ENCODE data around the gene SEMA3C. TPM values are rescaled to one million over a fixed set of nuclear protein-coding genes. Genes with fewer than 3 reads are reported as not detected.

The SEMA3C gene
- total RNA-seq, 6 donors from 2014 or later = 30.7 to 81.7 (median 50.1) TPM

- ATAC-seq (ENCODE audit: low FRiP score in 2 of 2) (no peak), DNase-seq (no peak)
- no peaks in the 10 kb centered on the region for H3K27me3 ChIP-seq
- H3K27ac ChIP-seq = no peak overlapping the region
- peaks cover 5 to 15% (median 14%) of the 10 kb centered on the region in 4 donors for H3K4me1 ChIP-seq
- no peaks in the 10 kb centered on the region for H3K36me3 ChIP-seq
- 73 to 76% methylated on average over 3 of the region's 3 CpGs for WGBS, 2 donors
- H3K4me3 ChIP-seq = no peak overlapping the region
- TF ChIP-seq POLR2A (IDR thresholded peaks at IDR 0.05) (no peak), EP300 (IDR thresholded peaks at IDR 0.05) (no peak)
- no peaks in the 10 kb centered on the region for H3K9me3 ChIP-seq
These were observed 92.2 kb downstream of the SEMA3C start for GRCh38 chr7:80826520-80827238.

- Histone ChIP-seq H3K4me1 (peaks cover 5 to 12% (median 11%) of the 10 kb centered on the region in 4 donors), H3K27ac (no peak overlapping the region), H3K36me3 (no peaks in the 10 kb centered on the region), H3K27me3 (no peaks in the 10 kb centered on the region), H3K4me3 (no peak overlapping the region), H3K9me3 (no peaks in the 10 kb centered on the region)
- WGBS, 2 donors = 69 to 70% methylated on average over 3 of the region's 3 CpGs
- no peak for DNase-seq
- TF ChIP-seq EP300 (IDR thresholded peaks at IDR 0.05) (no peak), POLR2AphosphoS5 (IDR thresholded peaks at IDR 0.05) (no peak), CTCF (IDR thresholded peaks at IDR 0.05) (no peak), POLR2A (IDR thresholded peaks at IDR 0.05) (no peak)
- ATAC-seq (ENCODE audit: low FRiP score in 2 of 2) = no peak
These were observed 93.4 kb downstream of the SEMA3C start for GRCh38 chr7:80825499-80825898.

- no peaks in the 10 kb centered on the region for H3K36me3 ChIP-seq
- H3K9me3 ChIP-seq = no peaks in the 10 kb centered on the region
- H3K4me3 ChIP-seq = no peak overlapping the region
- peaks cover 0 to 9% (median 4%) of the 10 kb centered on the region in 4 donors for H3K4me1 ChIP-seq
- 62 to 69% methylated on average over 5 of the region's 5 CpGs for WGBS, 2 donors
- ATAC-seq (ENCODE audit: low FRiP score in 2 of 2) (no peak), DNase-seq (no peak)
- H3K27me3 ChIP-seq = no peaks in the 10 kb centered on the region
- no peak overlapping the region for H3K27ac ChIP-seq
- no peak for TF ChIP-seq EP300 (IDR thresholded peaks at IDR 0.05)
- TF ChIP-seq POLR2A (IDR thresholded peaks at IDR 0.05) = no peak
- no peak for TF ChIP-seq POLR2AphosphoS5 (IDR thresholded peaks at IDR 0.05)
- no peak for TF ChIP-seq CTCF (IDR thresholded peaks at IDR 0.05)
These were observed 94.6 kb downstream of the SEMA3C start for GRCh38 chr7:80824253-80824652.

GRCh38 chr7:80823057-80823456 lies 95.8 kb downstream of the SEMA3C start:
- Histone ChIP-seq H3K36me3 (no peaks in the 10 kb centered on the region), H3K27ac (no peak overlapping the region), H3K27me3 (no peaks in the 10 kb centered on the region), H3K4me3 (no peak overlapping the region), H3K4me1 (peaks cover 0 to 9% (median 4%) of the 10 kb centered on the region in 4 donors), H3K9me3 (no peaks in the 10 kb centered on the region)
- TF ChIP-seq POLR2A (IDR thresholded peaks at IDR 0.05) (no peak), POLR2AphosphoS5 (IDR thresholded peaks at IDR 0.05) (no peak), CTCF (IDR thresholded peaks at IDR 0.05) (no peak), EP300 (IDR thresholded peaks at IDR 0.05) (no peak)
- ATAC-seq (ENCODE audit: low FRiP score in 2 of 2) = no peak
- WGBS, 2 donors = 64 to 78% methylated on average over 3 of the region's 3 CpGs
- no peak for DNase-seq

GRCh38 chr7:80821771-80822319 lies 97.0 kb downstream of the SEMA3C start:
- Histone ChIP-seq H3K4me3 (no peak overlapping the region), H3K27me3 (no peaks in the 10 kb centered on the region), H3K27ac (no peak overlapping the region), H3K4me1 (peaks cover 0 to 2% (median under 1%) of the 10 kb centered on the region in 4 donors), H3K9me3 (no peaks in the 10 kb centered on the region), H3K36me3 (no peaks in the 10 kb centered on the region)
- no peak for ATAC-seq (ENCODE audit: low FRiP score in 2 of 2)
- no peak for TF ChIP-seq POLR2A (IDR thresholded peaks at IDR 0.05)
- no peak for TF ChIP-seq CTCF (IDR thresholded peaks at IDR 0.05)
- TF ChIP-seq EP300 (IDR thresholded peaks at IDR 0.05) = no peak
- no peak for TF ChIP-seq POLR2AphosphoS5 (IDR thresholded peaks at IDR 0.05)
- DNase-seq = no peak
- 85 to 92% methylated on average over 3 of the region's 3 CpGs for WGBS, 2 donors

Data from upper lobe of left lung (tissue), 6 donors.